Activated effector memory CD4-positive, alpha-beta T cell treated with Interleukin-2 at 50 U/mL for 16 hours (primary cell): ENCODE results near the gene MARCO.
"Not testable (repeated sequence)": the region's sequence is repeated elsewhere in the genome, so short reads cannot be mapped to it uniquely, and the experiment has no call there.

Source experiments
- DNase-seq: peaks from one replicate; pipeline ENCODE4 v3.0.0-alpha.2; 2020

The MARCO gene

DNA sequence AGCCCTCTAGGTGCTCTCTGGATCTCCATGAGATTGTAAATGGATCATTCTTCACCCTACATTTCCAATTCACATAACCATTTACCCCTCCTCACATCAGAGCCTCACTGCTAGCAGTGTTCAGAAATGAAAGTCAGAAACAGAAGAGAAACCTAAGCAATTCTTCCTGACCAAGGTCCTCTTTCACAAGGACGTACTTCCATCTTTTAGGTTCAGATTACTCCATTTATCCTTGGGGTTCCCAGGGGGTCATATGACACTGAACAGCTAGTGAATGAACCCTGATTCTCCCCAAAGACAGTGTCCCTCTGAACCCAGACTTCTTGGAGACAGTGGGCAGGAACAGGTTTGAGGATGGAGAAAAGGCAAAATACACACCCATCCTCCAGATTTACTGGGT, 12.9 kb upstream of the MARCO start:
- DNase-seq = no peak

DNA sequence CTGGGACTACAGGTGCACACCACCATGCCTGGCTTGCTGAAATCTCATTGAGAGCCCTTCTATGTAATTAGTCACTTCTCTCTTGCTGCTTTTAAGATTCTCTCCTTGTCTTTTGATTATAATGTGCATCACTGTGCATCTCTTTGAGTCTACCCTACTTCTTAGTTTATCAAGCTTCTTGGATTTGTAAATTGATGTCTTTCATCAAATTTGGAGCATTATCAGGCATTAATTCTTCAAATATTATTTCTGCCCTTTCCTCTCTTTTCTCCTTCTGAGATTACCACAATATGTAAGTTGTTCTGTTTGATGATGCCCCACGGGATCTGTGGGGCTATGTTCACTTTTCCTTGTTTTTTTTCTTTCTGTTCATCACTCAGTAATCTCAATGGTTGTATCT, 9.0 kb upstream of the MARCO start:
- DNase-seq = no peak

DNA sequence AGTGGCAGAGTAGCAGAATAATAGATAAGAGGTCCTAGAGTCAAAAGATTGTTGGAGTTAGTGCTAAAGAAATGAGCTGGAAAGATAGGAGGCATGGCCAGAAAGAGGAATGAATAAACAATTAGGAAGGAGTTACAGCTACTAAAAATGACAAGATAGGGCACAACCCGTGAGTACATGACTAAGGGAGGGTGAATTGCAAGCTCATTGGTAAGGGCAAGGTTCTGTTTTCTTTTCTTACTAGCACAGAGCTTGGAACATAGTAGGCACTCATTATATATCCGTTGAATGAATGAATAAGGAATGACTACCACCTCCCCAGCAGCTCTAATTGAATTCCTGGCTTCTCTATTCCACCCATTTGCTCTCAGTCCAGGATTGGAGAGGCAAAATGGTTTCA, 5.7 kb upstream of the MARCO start:
- no peak for DNase-seq

DNA sequence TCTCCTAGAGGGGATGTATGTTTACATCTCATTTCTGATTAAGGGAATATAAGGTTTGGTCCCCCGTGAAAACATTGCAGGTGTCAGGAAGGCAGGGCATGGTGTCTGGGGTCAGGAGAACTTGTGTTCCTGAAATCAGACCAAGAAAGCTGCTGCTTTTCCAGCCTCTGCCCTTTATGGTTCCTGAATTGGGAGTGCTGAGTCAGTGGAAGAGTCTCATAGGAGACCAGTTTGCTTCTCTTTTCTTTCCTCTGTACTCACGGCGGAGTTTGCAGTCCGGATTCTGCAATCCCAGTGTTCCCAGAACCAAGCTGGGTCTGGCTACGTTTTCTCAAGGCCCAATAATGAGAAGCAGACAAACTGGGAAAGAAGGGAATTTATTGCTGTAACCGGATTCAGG, 5.1 kb upstream of the MARCO start:
- no peak for DNase-seq

DNA sequence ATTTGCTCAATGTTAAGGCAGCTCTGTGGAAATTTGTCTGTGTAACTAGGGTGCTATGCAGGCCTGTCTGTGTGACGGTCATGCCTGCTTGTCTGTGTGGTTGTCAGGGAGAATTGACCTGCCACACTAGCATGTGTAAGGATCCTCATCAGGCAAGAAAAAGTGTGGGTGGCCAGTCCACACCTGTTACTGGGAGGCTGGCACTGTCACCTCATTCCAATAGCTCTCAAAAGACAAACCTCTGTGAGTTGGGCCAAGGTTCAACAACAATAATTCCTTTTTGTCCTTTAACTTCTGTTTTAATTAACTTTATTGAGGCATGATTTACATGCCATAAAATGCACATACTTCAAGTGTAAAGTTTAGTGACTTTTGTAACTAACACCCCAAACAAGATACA, 4.2 kb upstream of the MARCO start:
- no peak for DNase-seq

DNA sequence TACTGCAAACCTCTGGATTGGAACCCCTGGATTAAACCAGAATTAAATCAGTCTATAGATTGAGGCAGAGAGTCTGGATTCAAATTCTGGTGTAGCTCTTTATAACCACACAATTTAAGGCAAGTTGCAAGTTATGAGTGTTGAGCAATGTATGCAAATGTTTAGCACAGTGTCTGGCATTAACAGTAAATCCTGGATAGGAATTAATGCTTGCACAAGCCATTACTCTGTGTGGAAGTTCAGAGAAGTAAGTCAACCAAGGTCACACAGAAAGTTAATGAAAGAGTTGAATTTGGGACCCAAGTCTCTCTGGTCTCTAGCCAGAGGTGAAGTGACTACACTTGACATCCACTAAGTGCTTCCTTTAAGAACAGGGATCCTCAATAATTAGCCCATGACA, 2.0 kb upstream of the MARCO start:
- no peak for DNase-seq

DNA sequence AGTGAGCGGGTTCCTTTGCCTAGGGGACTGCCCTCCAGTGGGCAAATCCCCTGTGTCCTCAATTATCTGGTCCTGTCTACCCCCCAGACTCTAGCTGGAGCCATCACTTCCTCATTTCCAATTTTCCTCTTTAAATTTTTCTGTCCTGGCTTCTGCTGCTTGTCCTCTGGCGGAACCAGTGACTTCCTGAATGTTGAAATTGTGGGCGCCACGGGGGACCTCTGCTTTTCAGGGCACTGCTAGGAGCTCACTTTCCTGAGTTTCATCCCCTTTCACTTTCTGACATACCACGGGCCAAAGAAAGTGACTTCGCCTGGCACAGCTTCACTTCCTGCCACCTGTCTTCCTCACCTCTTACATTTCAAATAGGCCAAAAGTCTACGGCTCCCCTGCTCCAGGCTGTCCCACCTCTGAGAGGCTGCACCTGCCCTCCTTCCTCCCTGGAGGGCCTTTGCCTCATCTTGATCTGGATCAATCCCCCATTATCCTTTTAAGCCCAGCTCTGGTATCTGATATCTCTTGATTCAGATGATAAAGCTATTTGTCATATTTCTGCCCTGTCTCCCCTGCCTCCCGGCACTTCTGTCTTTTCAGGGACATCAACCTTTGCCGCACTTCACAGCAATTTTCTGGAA, 1.4 kb upstream of the MARCO start:
- DNase-seq = no peak

DNA sequence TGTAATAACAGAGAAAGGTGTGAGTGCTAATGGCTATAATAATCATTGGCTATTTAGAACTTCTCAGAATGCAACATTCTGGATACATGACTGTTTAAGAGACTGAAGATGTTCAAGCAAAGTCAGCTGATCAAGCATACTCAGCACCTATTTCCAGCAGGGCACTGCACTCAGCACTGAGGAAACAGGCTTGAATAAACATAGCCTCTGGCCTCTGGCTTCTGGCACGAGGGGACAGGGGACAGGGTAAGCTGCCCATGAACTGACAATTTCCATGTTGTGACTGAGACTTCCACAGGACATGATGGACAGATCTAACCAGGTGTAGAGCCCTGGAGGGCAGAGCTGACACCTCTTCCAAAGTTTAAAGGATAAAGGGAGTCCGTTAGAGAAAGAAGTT, 1.3 kb downstream of the MARCO start:
- no peak for DNase-seq

DNA sequence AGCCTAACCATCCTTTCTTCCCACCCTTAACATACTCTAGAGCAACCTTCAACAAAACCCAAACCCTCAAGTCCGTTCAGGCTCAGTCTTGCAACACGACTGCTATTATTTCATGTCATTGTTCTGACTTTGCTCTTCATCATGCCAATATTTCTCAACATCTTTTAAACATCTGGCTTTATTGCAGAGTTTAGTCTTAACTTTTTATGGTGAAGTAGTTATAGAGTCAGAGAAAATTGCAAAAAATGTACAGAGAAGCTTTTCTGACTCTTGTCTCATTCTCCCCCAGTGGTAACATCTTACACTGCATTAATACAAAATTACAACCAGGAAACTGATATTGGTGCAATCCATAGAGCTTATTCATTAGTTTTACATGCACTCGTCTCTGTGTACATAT, 3.9 kb downstream of the MARCO start:
- no peak for DNase-seq

DNA sequence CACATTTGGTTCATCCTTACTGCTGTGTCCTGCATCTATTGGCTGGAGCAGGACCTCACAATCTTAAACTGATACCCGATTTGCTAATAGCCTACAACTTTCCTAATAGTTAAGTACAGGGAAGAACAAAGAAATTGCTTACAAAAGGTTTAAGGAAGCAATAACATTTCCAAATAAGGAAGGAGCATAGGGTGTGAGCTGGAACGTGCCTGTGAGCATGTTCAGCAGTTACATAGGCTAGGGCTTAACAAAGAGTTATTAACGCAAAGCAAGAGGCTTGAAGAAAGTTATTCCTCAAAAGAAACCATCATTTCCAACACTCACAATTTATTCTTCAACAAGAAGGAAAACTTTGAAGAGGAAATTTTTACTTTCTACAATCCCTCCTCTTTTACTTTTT, 6.3 kb downstream of the MARCO start:
- not testable (repeated sequence) for DNase-seq

DNA sequence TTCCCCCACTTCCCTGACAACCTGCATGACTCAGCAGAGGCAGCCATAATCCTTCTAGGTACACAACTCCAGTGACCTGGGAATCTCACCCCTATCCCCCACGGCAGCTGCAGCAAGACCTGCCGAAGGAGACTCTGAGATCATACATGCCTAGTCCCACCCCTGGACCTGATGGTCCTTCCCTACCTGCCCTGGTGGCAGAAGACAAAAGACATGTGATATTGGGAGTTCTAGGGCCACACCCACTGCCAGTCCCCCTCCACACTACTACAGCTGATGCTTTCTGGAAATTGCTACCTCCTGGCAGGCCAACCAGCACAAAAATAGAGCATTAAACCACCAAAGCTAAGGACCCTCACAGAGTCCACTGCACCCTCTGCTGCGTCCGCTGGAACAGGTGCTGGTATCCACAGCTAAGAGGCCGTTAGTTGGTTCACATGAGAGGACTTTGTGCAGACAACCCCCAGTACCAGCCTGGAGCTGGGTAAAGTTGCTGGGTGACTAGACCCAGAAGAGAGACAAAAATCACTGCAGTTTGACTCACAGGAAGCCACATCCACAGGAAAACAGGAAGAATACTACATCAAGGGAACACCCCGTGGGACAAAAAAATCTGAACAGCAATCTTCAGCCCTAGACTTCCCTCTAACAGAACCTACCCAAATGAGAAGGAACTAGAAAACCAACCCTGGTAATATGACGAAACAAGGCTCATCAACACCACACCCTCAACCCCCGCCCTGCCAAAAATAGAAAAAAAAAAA, 12.5 kb downstream of the MARCO start:
- no peak for DNase-seq

DNA sequence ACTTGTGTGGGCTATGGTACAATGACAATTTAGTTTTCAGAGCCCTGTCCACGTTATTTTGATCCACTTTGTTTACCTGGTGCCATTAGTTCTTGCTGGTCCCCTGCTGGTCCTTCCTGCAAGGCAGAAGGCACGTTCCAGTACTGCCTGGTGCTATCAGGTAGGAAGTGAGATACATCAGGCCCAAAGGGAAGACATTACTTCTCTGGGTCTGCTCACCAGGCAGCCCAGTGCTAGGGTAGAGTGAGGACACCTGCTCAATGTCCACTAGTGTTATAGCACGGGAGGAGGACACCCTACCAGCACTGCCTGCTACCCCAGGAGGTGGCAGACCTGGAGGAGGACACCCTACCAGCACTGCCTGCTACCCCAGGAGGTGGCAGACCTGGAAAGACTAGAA, 23.7 kb downstream of the MARCO start:
- DNase-seq = no peak

DNA sequence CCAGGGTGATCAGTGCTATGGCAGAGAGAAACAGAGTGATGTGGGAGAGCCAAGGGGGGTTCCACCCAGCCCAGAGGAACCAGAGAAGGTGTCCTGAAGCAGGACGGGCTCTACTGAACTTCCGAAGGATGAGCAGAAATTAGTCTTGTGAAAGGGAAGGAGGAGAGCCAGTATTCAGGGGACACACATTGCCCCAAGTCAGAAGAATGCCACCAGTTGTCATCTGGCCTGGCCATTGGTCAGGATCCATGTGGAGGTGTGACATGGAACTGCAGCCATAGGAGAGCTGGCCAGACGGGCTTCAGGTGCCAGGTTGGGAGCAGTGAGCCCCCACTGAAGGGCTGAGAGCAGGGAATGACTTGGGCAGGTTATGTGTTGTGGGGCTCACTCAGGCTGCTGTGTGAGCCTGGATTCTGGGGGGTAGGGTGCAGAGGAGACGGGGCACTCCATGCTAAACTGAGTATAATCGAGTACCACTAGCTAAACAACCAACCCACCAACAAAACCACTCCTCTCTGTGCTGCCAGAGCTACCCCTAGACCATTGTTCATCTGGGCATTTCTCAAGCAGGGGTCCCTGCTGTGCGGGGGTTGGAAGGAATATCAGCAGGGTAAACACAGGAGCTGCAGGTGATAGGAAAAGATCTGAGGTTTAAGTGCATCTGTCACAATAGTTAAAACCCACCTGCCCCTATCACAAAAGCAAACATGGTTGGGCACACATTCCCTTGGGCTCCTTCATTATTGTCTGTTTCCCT, 25.3 kb downstream of the MARCO start:
- DNase-seq = no peak

DNA sequence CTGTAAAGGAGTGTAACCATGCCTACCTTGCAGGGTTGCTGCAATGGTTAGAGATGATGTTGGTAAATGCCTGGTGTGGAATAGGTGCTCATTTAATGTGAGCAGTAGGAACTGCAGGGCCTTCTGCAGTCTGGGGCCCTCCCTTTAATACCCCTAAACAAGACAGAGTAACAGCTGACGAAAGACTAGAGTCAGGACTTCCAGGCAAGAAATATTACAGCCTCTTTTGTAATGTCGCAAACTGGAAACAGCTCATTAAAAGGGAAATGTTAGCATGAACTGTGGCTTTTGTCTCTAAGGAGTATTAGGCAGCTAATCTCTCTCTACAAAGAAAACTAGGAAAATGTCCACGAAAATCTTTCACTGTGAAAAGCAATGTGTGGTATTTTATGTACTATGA, 26.0 kb downstream of the MARCO start:
- no peak for DNase-seq

DNA sequence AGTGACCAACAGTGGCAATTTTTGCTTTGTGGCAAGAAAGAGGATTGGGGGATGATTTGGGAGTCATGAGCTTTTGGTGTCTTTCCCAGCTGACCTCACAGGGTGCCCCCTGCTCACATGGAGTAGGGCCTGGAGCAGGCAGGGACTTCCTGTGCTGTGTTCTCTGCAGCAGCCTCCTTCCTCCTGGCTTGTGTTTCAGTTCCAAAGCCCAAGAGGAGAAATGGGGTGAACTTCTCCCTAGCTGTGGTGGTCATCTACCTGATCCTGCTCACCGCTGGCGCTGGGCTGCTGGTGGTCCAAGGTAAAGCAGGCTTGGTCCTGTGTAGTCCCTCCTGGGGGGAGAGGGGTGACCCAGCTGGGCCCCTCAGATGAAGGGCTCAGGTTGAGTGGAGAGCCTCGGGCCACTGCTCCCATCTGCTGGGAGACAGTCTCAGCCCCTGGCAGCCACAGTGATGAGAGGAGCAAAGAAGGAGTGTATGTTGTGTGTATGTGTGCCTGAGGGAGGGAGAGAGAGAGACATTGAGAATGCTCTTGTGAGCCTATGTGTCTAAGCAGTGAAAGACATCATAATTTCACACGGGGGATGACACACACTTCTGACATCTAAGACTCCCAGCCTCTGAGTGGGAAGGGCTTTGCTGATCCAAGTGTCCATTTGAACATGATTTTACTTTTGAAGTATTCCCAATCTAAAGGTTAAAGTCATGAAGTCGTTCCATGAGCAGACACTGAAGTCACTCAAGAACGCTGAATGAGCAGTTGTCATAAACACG, 27.2 kb downstream of the MARCO start:
- DNase-seq = no peak

DNA sequence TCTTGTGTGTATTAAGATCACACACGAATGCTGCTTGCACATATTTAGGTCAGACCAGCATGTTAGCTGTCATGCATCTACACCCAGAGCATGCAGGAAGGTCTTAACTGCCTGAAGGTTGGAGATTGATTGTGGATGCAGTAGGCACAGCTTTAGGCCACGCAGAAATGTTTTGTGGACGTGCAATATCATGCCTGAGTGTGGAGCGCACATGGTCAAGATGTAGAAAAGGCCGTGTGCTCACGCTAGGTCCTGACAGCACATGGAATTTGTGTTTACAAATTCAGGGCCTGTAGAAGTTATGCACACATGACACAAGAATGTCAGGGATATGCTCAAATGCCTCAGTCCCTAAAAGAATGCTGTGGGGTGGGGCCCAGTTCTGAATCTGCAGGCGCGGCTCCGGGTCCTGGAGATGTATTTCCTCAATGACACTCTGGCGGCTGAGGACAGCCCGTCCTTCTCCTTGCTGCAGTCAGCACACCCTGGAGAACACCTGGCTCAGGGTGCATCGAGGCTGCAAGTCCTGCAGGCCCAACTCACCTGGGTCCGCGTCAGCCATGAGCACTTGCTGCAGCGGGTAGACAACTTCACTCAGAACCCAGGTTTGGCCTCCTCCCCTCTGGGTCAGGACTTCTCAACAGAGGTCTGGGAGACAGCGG, 27.9 kb downstream of the MARCO start:
- DNase-seq = no peak

DNA sequence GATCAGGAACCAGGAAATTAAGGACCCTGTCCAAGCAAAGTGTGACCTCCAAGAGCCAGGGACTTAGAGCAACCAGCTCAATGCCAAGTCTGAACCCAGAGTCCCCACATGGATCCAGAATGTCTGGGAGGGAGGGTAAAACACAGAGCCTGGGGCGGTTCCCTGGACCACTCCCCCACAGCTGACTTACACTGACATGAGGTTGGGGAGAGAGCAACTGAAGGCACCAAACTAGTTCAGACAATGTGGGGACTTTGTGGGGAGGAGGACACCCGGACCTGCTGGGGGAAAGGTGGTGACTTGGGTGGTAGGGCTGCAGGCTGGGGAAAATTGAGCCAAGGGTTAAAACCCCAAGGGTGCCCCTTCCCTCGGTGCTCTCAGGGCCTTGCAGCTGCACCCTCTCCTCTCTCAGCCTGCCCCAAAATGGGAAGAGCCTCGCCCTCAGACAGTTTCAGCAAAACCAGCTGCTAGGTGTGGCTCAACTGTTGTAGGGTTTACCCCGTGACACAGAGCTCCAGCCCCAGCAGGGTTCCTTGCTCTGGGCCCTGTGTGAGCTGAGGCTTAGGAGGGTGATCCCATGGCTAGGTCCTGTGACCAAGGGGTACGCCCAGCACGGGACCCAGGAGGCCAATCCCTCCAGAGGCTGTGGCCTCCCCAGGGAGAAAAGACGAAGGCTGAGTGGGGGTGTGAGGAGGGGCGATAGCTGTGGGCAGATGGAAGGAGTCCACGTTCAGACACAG, 28.6 kb downstream of the MARCO start:
- DNase-seq = no peak

DNA sequence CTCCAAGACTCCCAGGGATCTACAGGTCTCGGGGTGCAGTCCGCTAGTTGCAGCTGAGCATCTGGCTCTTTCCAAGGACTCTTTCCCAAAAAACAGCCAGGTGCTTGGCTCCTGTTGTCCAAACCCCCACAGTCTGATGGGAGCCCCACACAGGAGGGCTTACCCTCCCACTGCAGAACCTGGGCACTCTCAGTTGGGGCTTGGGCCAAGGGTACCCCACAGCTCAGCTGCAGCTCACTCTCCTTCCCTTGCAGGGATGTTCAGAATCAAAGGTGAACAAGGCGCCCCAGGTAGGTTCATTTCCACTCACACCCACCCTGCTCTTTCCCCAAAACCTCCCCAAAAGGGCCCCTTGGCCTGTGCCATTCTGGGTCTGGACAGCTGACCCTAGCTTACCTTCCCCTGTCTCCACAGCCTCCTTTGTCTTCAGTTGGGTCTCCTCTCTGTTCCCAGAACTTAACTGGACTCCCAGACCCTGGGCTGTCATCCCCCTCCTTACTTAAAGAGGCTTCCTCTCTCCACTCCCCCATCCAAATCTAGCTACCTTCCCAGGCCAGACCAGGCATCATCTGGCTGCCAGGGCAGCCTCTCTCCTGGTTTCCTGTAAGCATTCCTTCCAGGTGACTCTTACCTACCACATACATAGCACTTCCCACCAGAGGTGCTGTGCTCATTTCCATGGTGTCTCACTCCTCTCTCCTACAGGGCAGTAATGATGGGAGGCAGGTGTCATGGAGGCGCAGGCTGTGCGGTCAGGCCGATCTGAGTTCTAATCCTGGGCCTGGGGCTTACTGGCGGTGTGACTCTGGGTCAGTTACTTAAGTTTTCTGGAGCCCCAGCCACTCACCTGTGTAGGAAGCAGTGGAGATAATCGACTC, 29.5 kb downstream of the MARCO start:
- no peak for DNase-seq

DNA sequence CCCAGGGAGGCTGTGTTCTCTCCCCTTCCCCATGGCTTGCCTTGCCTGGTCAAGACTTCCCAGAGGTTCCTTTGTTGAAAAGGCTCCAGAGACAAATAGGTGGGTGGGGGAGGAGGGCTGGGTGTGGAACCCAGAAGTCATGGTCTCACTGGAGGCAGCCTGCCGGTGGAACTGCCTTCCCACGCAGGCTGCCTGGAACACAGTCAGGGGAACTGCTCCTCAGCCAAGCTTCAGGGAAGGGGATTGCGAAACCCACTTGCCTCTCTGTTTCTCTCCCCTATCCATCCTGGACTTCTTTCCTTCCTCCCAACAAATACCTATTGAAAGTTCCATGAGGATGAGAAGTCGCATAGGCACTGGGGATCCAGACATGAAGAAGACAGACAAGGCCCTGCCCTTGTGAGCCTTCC, 31.6 kb downstream of the MARCO start:
- no peak for DNase-seq

DNA sequence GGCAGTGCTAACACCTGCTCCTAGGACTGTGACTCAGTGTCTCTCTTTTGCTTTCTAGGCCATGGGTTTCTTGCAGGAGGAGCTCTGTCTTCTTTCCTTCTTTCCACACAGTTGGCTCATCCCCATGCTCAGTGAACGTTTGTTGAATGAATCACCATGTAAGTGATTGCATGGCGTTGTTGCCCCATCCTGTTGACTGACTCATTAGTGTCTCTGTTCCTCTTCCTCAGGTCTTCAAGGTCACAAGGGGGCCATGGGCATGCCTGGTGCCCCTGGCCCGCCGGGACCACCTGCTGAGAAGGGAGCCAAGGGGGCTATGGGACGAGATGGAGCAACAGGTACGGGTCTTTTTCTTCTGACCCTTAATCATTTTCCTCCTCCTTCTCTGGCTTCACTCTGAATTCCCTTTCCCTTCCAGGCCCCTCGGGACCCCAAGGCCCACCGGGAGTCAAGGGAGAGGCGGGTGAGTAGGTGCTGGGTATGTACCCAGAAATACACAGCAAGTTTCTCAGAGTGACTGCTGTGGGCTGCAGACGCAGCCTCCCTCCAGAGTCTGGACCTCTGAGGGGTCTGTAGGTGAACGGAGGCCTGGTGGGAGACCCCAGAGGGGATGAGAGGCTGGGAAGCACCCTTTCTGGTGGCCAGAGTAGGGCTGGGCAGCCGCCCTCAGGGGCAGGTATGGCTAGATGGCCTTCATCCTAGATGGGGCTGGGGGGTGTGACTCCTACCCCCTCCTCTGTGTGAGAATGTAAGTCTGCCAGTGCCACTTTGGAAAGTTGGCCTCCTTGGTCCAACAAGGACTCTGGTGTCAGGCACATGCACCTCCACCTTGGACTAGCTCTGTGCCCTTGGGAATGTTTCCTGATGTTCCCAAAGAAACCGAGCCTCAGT, 32.4 kb downstream of the MARCO start:
- no peak for DNase-seq
